Activated CD8-positive, alpha-beta T cell treated with anti-CD3 and anti-CD28 coated beads for 36 hours (primary cell): Measurements from ENCODE around the gene DSG3. TPM values are rescaled to one million over a fixed set of nuclear protein-coding genes. Genes with fewer than 3 reads are reported as not detected.

Experiments
- ATAC-seq: fragments of 200-7000 bp; cut with Tn5 transposase; one replicate; pipeline ENCODE4 v1.10.0; 2021; ENCODE audit warnings: mild to moderate bottlenecking, moderate library complexity
- CTCF ChIA-PET: fragments of 350-600 bp; sonication (Branson Sonifier 250); formaldehyde crosslinking; loops from one replicate; lab custom pipeline; 2021; ENCODE audit warnings: antibody characterized with exemption; lab: Charles Lee
- POLR2A ChIA-PET: fragments of 350-600 bp; sonication (Branson Sonifier 250); formaldehyde crosslinking; loops from one replicate; lab custom pipeline; 2021; ENCODE audit warnings: antibody characterized with exemption; lab: Charles Lee
- DNase-seq: peaks from one replicate; pipeline ENCODE4 v3.0.0-alpha.2; 2020
- H3K27ac Mint-ChIP-seq: one replicate; pipeline ENCODE4 v1.8.0; 2021; ENCODE audit warnings: mild to moderate bottlenecking, mixed read lengths
- H3K27me3 Mint-ChIP-seq: one replicate; pipeline ENCODE4 v1.8.0; 2021; ENCODE audit warnings: mixed read lengths
- H3K36me3 Mint-ChIP-seq: one replicate; pipeline ENCODE4 v1.8.0; 2021; ENCODE audit warnings: low read depth, mixed read lengths
- H3K4me1 Mint-ChIP-seq: one replicate; pipeline ENCODE4 v1.8.0; 2021; ENCODE audit warnings: low read depth, mixed read lengths
- H3K4me3 Mint-ChIP-seq: one replicate; pipeline ENCODE4 v1.8.0; 2021; ENCODE audit warnings: mild to moderate bottlenecking, moderate library complexity, mixed read lengths
- H3K9me3 Mint-ChIP-seq: one replicate; pipeline ENCODE4 v1.8.0; 2021; ENCODE audit warnings: mixed read lengths
- CTCF ChIP-seq: fragments of 200-600 bp; IDR thresholded peaks from one replicate; pipeline ENCODE4 v1.8.0; 2022; ENCODE audit warnings: antibody characterized with exemption, mild to moderate bottlenecking
- intact Hi-C: fragments of 100-400 bp; cut with micrococcal nuclease; formaldehyde crosslinking; loops from one replicate; pipeline ENCODE4 v1.10.0; 2022
- total RNA-seq, 2 experiments: library from RNA; stranded (reverse); gene quantifications; one replicate each; pipeline ENCODE4 v1.2.3, GENCODE V29; 2021

The DSG3 gene
- total RNA-seq, 2 experiments from 2014 or later, result not detected

- peak; percentile 35 for DNase-seq
- peak overlapping the region; percentile 74 for H3K4me3 Mint-ChIP-seq
- POLR2A ChIA-PET, result no interaction called here
- no peak for TF ChIP-seq CTCF
- intact Hi-C loops, result no loop called here
- no peaks in the 10 kb centered on the region for H3K9me3 Mint-ChIP-seq
- H3K27me3 Mint-ChIP-seq, result peaks cover 34% of the 10 kb centered on the region
- H3K4me1 Mint-ChIP-seq, result peaks cover 6% of the 10 kb centered on the region
- no peaks in the 10 kb centered on the region for H3K36me3 Mint-ChIP-seq
- ATAC-seq, result no peak
- CTCF ChIA-PET, result interaction anchor here (1.4 kb wide), 1 partner anchor 75 kb away, joined by 3 read pairs; no protein-coding TSS in a partner anchor
- no peak overlapping the region for H3K27ac Mint-ChIP-seq
Measured at GRCh38 chr18:31498574-31499524, 51.3 kb downstream of the DSG3 start.

GRCh38 chr18:31500051-31500688, 52.6 kb downstream of the DSG3 start:
- ATAC-seq (no peak), DNase-seq (no peak)
- ChIA-PET CTCF (interaction anchor here (1.4 kb wide), 1 partner anchor 76 kb away, joined by 3 read pairs; no protein-coding TSS in a partner anchor), POLR2A (no interaction called here)
- Mint-ChIP-seq H3K4me3 (no peak overlapping the region), H3K4me1 (peaks cover 6% of the 10 kb centered on the region), H3K9me3 (no peaks in the 10 kb centered on the region), H3K27ac (no peak overlapping the region), H3K36me3 (no peaks in the 10 kb centered on the region), H3K27me3 (peaks cover 30% of the 10 kb centered on the region)
- no peak for TF ChIP-seq CTCF
- intact Hi-C loops, result no loop called here

- no peak for ATAC-seq
- Mint-ChIP-seq H3K27me3 (peaks cover 16% of the 10 kb centered on the region), H3K4me1 (peaks cover 6% of the 10 kb centered on the region), H3K36me3 (no peaks in the 10 kb centered on the region), H3K27ac (no peak overlapping the region), H3K4me3 (no peak overlapping the region), H3K9me3 (no peaks in the 10 kb centered on the region)
- no peak for TF ChIP-seq CTCF
- ChIA-PET POLR2A (no interaction called here), CTCF (no interaction called here)
- intact Hi-C loops, result no loop called here
- DNase-seq, result no peak
Measured at GRCh38 chr18:31503011-31503410, 55.5 kb downstream of the DSG3 start.

- intact Hi-C loops, result no loop called here
- Mint-ChIP-seq H3K27me3 (peaks cover 5% of the 10 kb centered on the region), H3K4me3 (no peak overlapping the region), H3K9me3 (no peaks in the 10 kb centered on the region), H3K36me3 (no peaks in the 10 kb centered on the region), H3K4me1 (no peaks in the 10 kb centered on the region), H3K27ac (no peak overlapping the region)
- ATAC-seq, result no peak
- no peak for TF ChIP-seq CTCF
- DNase-seq, result no peak
- CTCF ChIA-PET, result interaction anchor here (0.6 kb wide), 1 partner anchor 358 kb away, joined by 3 read pairs; no protein-coding TSS in a partner anchor
- POLR2A ChIA-PET, result no interaction called here
Measured at GRCh38 chr18:31504455-31505147, 57.1 kb downstream of the DSG3 start.
